Measurements from ENCODE around the gene PLCB4. TPM values are rescaled to one million over a fixed set of nuclear protein-coding genes. Genes with fewer than 3 reads are reported as not detected.
"Not testable (repeated sequence)": the region's sequence is repeated elsewhere in the genome, so short reads cannot be mapped to it uniquely, and the experiment has no call there.

The PLCB4 gene
- total and polyA plus RNA-seq, 7 donors, result 0.90 to 6.7 (median 2.1) TPM

DNA sequence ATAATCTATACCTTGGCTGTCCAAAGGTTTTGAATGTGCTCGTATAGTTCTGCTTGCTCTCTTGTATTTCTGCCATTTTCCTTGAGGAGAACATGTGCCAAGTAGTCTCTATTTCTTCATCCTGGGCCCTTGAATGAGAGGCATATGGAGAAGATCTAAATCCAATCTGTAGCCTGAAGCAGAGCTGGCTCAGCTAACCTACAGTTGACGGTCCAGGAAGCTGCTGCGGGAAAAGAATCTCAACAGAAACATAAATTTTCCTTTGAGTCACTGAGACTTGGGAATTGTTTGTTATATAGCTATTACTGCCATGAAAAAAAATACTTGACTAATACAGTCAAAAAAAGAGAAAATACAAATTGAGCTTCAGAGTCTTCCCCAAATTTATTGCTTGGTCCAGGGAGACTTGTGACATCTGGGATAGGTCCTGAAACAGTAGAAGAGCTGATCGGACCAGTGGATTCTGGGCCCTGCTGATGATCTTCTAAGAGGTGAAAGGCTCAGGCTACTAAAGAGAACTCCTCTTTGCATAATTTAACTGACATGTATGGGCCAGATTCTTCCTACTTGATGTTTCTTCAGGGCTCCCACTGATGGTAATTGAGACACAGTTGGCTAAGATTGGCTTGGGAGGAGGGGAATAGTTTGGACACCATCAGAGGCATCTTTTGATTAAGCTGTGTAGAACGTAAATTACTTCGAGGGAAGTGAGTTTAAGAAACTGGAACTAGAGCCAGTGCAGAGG, 29.9 kb upstream of the PLCB4 start:
- Histone ChIP-seq H3K4me3 (no peak overlapping the region), H3K36me3 (ENCODE audit: insufficient read depth in 1 of 2, low read depth in 1 of 2) (no peaks in the 10 kb centered on the region), H3K4me1 (no peaks in the 10 kb centered on the region), H3K9me3 (no peaks in the 10 kb centered on the region), H3K27me3 (ENCODE audit: insufficient read depth in 3 of 3, low read length in 2 of 3) (no peaks in the 10 kb centered on the region), H3K27ac (no peak overlapping the region)
- 67 to 73% (median 71%) methylated on average over 6 of the region's 6 CpGs for WGBS, 3 donors
- TF ChIP-seq, protein P1, sequence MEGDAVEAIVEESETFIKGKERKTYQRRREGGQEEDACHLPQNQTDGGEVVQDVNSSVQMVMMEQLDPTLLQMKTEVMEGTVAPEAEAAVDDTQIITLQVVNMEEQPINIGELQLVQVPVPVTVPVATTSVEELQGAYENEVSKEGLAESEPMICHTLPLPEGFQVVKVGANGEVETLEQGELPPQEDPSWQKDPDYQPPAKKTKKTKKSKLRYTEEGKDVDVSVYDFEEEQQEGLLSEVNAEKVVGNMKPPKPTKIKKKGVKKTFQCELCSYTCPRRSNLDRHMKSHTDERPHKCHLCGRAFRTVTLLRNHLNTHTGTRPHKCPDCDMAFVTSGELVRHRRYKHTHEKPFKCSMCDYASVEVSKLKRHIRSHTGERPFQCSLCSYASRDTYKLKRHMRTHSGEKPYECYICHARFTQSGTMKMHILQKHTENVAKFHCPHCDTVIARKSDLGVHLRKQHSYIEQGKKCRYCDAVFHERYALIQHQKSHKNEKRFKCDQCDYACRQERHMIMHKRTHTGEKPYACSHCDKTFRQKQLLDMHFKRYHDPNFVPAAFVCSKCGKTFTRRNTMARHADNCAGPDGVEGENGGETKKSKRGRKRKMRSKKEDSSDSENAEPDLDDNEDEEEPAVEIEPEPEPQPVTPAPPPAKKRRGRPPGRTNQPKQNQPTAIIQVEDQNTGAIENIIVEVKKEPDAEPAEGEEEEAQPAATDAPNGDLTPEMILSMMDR (IDR thresholded peaks at IDR 0.05), result no peak
- DNase-seq (no peak), ATAC-seq (no peak)
- intact Hi-C loops (cut with DNase I), result no loop called here

GRCh38 chr20:9040863-9041524, 27.9 kb upstream of the PLCB4 start:
- DNase-seq, result no peak
- Histone ChIP-seq H3K4me1 (no peaks in the 10 kb centered on the region), H3K9me3 (no peaks in the 10 kb centered on the region), H3K27ac (no peak overlapping the region), H3K27me3 (ENCODE audit: insufficient read depth in 3 of 3, low read length in 2 of 3) (no peaks in the 10 kb centered on the region), H3K4me3 (no peak overlapping the region), H3K36me3 (ENCODE audit: insufficient read depth in 1 of 2, low read depth in 1 of 2) (no peaks in the 10 kb centered on the region)
- intact Hi-C loops (cut with DNase I), result no loop called here
- WGBS, 3 donors, result 91 to 96% (median 96%) methylated on average over 1 of the region's 1 CpG
- TF ChIP-seq, protein P1 (IDR thresholded peaks at IDR 0.05), result no peak
- ATAC-seq, result no peak

GRCh38 chr20:9043364-9043763, 25.5 kb upstream of the PLCB4 start:
- Histone ChIP-seq H3K4me1 (no peaks in the 10 kb centered on the region), H3K27me3 (ENCODE audit: insufficient read depth in 3 of 3, low read length in 2 of 3) (no peaks in the 10 kb centered on the region), H3K4me3 (no peak overlapping the region), H3K9me3 (peaks cover 5% of the 10 kb centered on the region), H3K27ac (no peak overlapping the region), H3K36me3 (ENCODE audit: insufficient read depth in 1 of 2, low read depth in 1 of 2) (no peaks in the 10 kb centered on the region)
- intact Hi-C loops (cut with DNase I), result no loop called here
- DNase-seq (no peak), ATAC-seq (no peak)
- TF ChIP-seq, protein P1 (IDR thresholded peaks at IDR 0.05), result no peak
- WGBS, 3 donors, result 87 to 88% (median 87%) methylated on average over 5 of the region's 5 CpGs

- H3K27me3 ChIP-seq (ENCODE audit: insufficient read depth in 3 of 3, low read length in 2 of 3); H3K4me3 ChIP-seq; H3K9me3 ChIP-seq; H3K36me3 ChIP-seq (ENCODE audit: insufficient read depth in 1 of 2, low read depth in 1 of 2); DNase-seq; H3K27ac ChIP-seq; intact Hi-C loops (cut with DNase I); H3K4me1 ChIP-seq; ATAC-seq: not testable (repeated sequence)
- WGBS, 3 donors, result 83 to 91% (median 88%) methylated on average over 1 of the region's 1 CpG
Observed at GRCh38 chr20:9047928-9048327, 21.0 kb upstream of the PLCB4 start.

DNA sequence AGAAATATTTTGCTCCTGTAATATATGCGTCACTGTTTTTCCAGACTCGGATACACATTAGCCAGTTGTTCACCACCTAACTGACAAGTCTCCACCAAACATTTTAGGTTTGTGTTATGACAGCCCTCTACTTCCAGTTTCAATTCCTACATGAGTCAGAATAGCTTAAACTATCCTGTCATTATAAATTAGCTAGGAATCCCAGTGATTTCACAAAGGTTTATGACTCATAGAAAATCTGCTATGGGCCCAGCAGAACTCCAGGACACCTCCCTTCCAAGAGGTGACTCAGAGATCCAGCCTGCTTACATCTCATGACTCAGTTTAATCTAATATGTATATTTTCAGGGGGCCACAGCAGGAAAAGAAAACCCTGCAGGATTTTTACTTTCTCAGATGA, 17.4 kb upstream of the PLCB4 start:
- H3K27me3 ChIP-seq (ENCODE audit: insufficient read depth in 3 of 3, low read length in 2 of 3), result no peaks in the 10 kb centered on the region
- no peaks in the 10 kb centered on the region for H3K36me3 ChIP-seq (ENCODE audit: insufficient read depth in 1 of 2, low read depth in 1 of 2)
- DNase-seq (no peak), ATAC-seq (peak; percentile 46 to 90 (median 72))
- intact Hi-C loops (cut with DNase I), result no loop called here
- H3K4me1 ChIP-seq, result no peaks in the 10 kb centered on the region
- no peak overlapping the region for H3K27ac ChIP-seq
- peaks cover 5% of the 10 kb centered on the region for H3K9me3 ChIP-seq
- TF ChIP-seq, protein P1 (IDR thresholded peaks at IDR 0.05), result no peak
- 86 to 93% (median 88%) methylated on average over 2 of the region's 2 CpGs for WGBS, 3 donors
- no peak overlapping the region for H3K4me3 ChIP-seq

Data from psoas muscle (tissue), 8 donors.